ENCODE data around the gene CCDC34.

The CCDC34 gene

DNA sequence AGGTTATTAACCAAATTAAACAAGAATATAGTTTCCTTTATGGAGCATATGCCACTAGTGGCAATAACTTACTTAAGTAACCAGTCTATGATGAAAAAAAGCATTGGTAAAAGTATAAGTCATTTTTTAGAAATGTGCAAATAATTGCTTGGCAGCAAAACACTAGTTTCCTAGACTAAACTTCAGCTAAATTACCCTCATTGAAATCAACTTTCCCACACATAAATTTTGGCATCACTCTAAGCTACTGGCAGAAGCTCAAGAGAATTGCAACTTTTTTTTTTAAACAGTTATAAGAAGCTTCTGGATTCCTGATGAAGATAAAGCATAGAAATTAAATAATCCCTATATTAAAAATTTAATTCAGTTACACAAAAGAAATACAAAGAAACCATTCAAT is 12.5 kb downstream of the CCDC34 start:
- Histone ChIP-seq H3K27me3 (ENCODE audit: insufficient read depth, low read depth) (no peaks in the 10 kb centered on the region), H3K79me2 (ENCODE audit: insufficient read depth, low read depth) (no peaks in the 10 kb centered on the region; the same call in 1 of the 2 replicates), H3K4me1 (ENCODE audit: low read depth, poor library complexity, severe bottlenecking) (peaks cover 10% of the 10 kb centered on the region), H3K36me3 (ENCODE audit: insufficient read depth) (peaks cover 5% of the 10 kb centered on the region; the same call in 1 of the 2 replicates), H3K4me3 (IDR thresholded peaks at IDR 0.05; ENCODE audit: insufficient read depth, low read depth, low read length) (no peak overlapping the region), H3K4me2 (no peak overlapping the region), H3K9ac (no peak overlapping the region), H3K27ac (no peak overlapping the region), H2AFZ (ENCODE audit: low read depth) (no peak overlapping the region), H4K20me1 (ENCODE audit: insufficient read depth) (no peaks in the 10 kb centered on the region)
- TF ChIP-seq, protein P1, sequence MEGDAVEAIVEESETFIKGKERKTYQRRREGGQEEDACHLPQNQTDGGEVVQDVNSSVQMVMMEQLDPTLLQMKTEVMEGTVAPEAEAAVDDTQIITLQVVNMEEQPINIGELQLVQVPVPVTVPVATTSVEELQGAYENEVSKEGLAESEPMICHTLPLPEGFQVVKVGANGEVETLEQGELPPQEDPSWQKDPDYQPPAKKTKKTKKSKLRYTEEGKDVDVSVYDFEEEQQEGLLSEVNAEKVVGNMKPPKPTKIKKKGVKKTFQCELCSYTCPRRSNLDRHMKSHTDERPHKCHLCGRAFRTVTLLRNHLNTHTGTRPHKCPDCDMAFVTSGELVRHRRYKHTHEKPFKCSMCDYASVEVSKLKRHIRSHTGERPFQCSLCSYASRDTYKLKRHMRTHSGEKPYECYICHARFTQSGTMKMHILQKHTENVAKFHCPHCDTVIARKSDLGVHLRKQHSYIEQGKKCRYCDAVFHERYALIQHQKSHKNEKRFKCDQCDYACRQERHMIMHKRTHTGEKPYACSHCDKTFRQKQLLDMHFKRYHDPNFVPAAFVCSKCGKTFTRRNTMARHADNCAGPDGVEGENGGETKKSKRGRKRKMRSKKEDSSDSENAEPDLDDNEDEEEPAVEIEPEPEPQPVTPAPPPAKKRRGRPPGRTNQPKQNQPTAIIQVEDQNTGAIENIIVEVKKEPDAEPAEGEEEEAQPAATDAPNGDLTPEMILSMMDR (conservative IDR thresholded peaks at IDR 0.05; ENCODE audit: low read depth, low read length) = no peak

DNA sequence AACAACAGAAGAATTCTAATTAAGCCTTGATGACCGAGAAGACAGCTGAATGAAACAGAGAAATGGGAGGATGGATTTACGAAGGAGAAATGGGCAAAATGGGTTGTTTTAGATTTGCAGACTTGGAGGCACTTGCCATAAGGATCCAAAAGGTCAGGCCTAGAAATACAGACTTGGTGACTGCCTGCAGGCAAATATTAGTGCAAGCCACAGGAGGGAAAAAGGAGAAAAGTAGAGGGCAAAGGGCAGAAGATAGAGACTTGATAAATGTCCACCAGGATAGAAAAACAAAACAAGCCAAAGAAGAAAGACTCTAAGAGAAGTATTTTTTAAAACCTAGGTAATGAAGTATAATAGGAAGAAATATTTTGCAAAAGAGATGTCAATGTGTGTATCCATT is 13.1 kb downstream of the CCDC34 start:
- H3K4me2 ChIP-seq = no peak overlapping the region
- H3K27ac ChIP-seq = no peak overlapping the region
- TF ChIP-seq, protein P1 (conservative IDR thresholded peaks at IDR 0.05; ENCODE audit: low read depth, low read length) = no peak
- H3K4me3 ChIP-seq (IDR thresholded peaks at IDR 0.05; ENCODE audit: insufficient read depth, low read depth, low read length) = no peak overlapping the region
- no peak overlapping the region for H2AFZ ChIP-seq (ENCODE audit: low read depth)
- no peaks in the 10 kb centered on the region for H3K27me3 ChIP-seq (ENCODE audit: insufficient read depth, low read depth)
- 0 out of 2 replicates have a peak, but pooled peaks cover 5% of the 10 kb centered on the region for H3K36me3 ChIP-seq (ENCODE audit: insufficient read depth)
- H4K20me1 ChIP-seq (ENCODE audit: insufficient read depth) = no peaks in the 10 kb centered on the region
- H3K79me2 ChIP-seq (ENCODE audit: insufficient read depth, low read depth) = no peaks in the 10 kb centered on the region; the same call in 1 of the 2 replicates
- H3K9ac ChIP-seq = no peak overlapping the region
- peaks cover 4% of the 10 kb centered on the region for H3K4me1 ChIP-seq (ENCODE audit: low read depth, poor library complexity, severe bottlenecking)

DNA sequence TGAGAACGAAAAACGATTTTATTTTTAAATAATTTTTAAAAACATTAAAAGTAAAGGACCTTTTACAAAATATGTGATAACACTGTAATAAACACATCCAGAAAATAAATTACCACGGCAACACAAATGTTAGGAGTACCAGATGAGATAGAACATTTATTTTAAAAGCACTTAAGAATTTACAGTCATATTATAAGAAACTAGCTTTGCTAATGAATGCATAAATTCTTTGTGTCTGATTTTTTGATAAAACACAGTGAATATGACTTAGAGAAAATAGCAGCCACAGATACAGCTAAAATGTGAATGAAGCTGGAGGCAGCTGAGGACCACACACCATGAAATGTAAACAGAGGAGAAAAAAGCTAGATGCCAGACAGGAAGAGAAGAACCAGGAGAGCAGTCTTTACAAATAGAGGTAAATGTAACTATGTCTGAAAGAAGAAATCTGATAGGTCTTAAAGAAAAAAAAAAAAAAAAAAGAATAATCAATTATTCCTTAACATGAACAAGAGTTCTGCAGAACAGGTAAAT is 14.6 kb downstream of the CCDC34 start:
- H3K4me1 ChIP-seq (ENCODE audit: low read depth, poor library complexity, severe bottlenecking) = no peaks in the 10 kb centered on the region
- no peak overlapping the region for H3K4me2 ChIP-seq
- TF ChIP-seq, protein P1 (conservative IDR thresholded peaks at IDR 0.05; ENCODE audit: low read depth, low read length) = no peak

DNA sequence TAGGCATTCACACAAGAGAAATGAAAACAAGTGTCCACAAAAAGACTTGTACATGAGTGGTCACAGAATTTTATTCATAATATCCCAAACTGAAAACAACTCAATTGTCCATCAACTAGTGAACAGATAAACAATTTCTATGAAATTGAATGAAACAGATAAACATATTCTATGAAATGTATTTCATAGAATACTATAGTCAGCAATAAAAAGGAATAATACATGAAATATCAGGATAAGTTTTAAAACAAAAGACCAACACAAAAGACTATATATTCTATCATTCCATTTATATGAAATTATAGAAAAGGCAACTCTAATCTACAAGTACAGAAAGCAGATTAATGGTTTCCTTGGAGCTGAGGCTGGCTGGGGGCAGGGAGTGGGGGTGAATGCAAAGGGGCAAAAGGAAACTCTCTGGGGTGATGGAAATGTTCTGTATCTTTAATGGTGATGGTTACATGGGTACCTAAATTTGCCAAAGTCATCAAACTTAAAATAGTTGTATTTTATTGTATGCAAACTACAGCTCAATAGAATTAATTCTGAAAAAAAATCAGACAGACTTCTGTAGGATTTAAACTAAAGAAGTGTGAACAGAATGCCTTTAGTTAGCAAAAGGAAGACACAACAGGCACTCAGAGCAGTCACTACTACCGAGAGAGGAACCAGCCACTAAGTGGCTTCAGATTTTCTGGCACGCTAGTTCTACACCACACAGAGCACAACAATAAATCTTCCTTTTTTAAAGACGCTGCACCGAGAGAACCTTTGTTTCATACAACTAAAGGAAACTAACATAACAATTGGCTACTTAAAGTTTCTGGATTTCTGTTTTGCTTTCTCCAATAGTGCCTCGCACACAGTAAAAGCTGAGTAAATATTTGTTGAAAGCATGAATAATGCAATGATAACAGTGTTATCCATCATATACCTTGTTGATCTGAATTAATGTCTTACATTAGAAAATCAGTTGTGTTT is 15.4 kb downstream of the CCDC34 start:
- Histone ChIP-seq H3K27me3 (ENCODE audit: insufficient read depth, low read depth) (no peaks in the 10 kb centered on the region), H3K4me3 (IDR thresholded peaks at IDR 0.05; ENCODE audit: insufficient read depth, low read depth, low read length) (no peak overlapping the region), H3K79me2 (ENCODE audit: insufficient read depth, low read depth) (no peaks in the 10 kb centered on the region), H3K27ac (no peak overlapping the region), H2AFZ (ENCODE audit: low read depth) (no peak overlapping the region), H4K20me1 (ENCODE audit: insufficient read depth) (no peaks in the 10 kb centered on the region), H3K4me1 (ENCODE audit: low read depth, poor library complexity, severe bottlenecking) (no peaks in the 10 kb centered on the region), H3K9ac (no peak overlapping the region), H3K36me3 (ENCODE audit: insufficient read depth) (0 out of 2 replicates have a peak, but pooled peaks cover 5% of the 10 kb centered on the region), H3K4me2 (no peak overlapping the region)
- TF ChIP-seq, protein P1 (conservative IDR thresholded peaks at IDR 0.05; ENCODE audit: low read depth, low read length) = no peak

More for the DNA sequence above, 14.6 kb downstream of the CCDC34 start:
- Histone ChIP-seq H3K27me3 (ENCODE audit: insufficient read depth, low read depth) (no peaks in the 10 kb centered on the region), H3K36me3 (ENCODE audit: insufficient read depth) (0 out of 2 replicates have a peak, but pooled peaks cover 5% of the 10 kb centered on the region), H3K79me2 (ENCODE audit: insufficient read depth, low read depth) (no peaks in the 10 kb centered on the region), H2AFZ (ENCODE audit: low read depth) (no peak overlapping the region), H4K20me1 (ENCODE audit: insufficient read depth) (no peaks in the 10 kb centered on the region), H3K9ac (no peak overlapping the region), H3K4me3 (IDR thresholded peaks at IDR 0.05; ENCODE audit: insufficient read depth, low read depth, low read length) (no peak overlapping the region), H3K27ac (no peak overlapping the region)

All from KMS-11 (cell line).